ENCODE results near the gene PRSS8.

DNA sequence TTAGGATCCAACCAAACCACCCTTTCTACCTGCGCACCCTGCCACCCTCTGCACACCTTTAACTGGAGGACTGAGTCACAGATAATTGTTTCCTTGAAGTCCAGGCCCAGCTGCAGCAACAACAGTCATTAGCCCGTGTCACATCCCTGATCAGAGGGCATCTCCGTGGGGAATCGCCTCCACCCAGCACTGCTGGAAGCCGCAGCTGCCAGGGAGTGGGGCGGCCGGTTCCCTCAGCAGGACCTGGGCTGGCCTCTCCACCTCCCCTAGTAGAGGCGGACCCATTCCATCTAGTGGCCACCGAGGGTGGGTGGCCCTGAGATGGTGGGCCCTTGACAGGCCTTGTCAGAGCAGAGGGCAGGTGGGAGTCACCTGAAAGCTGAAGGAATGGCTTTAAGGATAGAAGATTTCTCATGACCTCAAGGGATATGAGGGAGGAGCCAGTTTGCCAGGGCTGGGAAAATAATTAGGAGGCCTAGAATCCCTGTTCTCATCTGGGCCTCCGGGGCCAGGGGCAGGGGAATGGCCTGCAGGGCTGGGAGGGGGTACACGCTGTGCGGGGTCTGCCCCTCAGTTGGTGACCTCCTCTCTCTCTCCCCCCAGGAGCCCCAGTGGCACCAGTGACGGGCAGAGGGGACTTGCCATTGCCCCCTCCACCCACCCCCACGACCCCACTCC lies 53.0 kb downstream of the PRSS8 start:
- no peak for TF ChIP-seq POLR2A (IDR thresholded peaks at IDR 0.05; ENCODE audit: low read depth, low read length)
- no peak for TF ChIP-seq EZH2 (IDR thresholded peaks at IDR 0.05; ENCODE audit: borderline replicate concordance, low read depth, low read length, severe bottlenecking)
- TF ChIP-seq, protein P1, sequence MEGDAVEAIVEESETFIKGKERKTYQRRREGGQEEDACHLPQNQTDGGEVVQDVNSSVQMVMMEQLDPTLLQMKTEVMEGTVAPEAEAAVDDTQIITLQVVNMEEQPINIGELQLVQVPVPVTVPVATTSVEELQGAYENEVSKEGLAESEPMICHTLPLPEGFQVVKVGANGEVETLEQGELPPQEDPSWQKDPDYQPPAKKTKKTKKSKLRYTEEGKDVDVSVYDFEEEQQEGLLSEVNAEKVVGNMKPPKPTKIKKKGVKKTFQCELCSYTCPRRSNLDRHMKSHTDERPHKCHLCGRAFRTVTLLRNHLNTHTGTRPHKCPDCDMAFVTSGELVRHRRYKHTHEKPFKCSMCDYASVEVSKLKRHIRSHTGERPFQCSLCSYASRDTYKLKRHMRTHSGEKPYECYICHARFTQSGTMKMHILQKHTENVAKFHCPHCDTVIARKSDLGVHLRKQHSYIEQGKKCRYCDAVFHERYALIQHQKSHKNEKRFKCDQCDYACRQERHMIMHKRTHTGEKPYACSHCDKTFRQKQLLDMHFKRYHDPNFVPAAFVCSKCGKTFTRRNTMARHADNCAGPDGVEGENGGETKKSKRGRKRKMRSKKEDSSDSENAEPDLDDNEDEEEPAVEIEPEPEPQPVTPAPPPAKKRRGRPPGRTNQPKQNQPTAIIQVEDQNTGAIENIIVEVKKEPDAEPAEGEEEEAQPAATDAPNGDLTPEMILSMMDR (IDR thresholded peaks at IDR 0.05; ENCODE audit: extremely low read depth in 1 of 2, insufficient read depth in 1 of 2, low read depth in 1 of 2, low read length in 2 of 2), result no peak
- no peak for TF ChIP-seq MYC (IDR thresholded peaks at IDR 0.05; ENCODE audit: low read depth, low read length)
- TF ChIP-seq, protein P2, sequence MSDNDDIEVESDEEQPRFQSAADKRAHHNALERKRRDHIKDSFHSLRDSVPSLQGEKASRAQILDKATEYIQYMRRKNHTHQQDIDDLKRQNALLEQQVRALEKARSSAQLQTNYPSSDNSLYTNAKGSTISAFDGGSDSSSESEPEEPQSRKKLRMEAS (IDR thresholded peaks at IDR 0.05; ENCODE audit: insufficient read depth, insufficient read length), result no peak
- no peak for TF ChIP-seq POLR2AphosphoS5 (IDR thresholded peaks at IDR 0.05; ENCODE audit: insufficient read depth, low read depth, low read length)

Measured in endothelial cell of umbilical vein (primary cell).